ENCODE measurements around the gene S100A1. TPM values are rescaled to one million over a fixed set of nuclear protein-coding genes. Genes with fewer than 3 reads are reported as not detected.

S100A1 gene
- total and polyA plus RNA-seq, 2 donors = 0.76 to 3.4 TPM

- Histone ChIP-seq H3K4me1 (ENCODE audit: control insufficient read depth in 2 of 2, insufficient read depth in 2 of 2, low read length in 2 of 2) (no peaks in the 10 kb centered on the region), H3K27me3 (ENCODE audit: control insufficient read depth in 2 of 2, insufficient read depth in 1 of 2, low read length in 1 of 2) (no peaks in the 10 kb centered on the region), H3K36me3 (ENCODE audit: control insufficient read depth in 2 of 2, insufficient read depth in 2 of 2, low read length in 1 of 2) (no peaks in the 10 kb centered on the region), H3K4me3 (ENCODE audit: low read length in 2 of 2) (no peak overlapping the region), H3K9me3 (ENCODE audit: control insufficient read depth in 2 of 2, insufficient read depth in 1 of 2, low read length in 1 of 2) (peaks cover 0 to 3% of the 10 kb centered on the region in 2 donors), H3K27ac (ENCODE audit: low read depth in 1 of 2, low read length in 1 of 2) (peak overlapping the region in 1 of 2 donors; percentile 31)
- WGBS = 96% methylated on average over 7 of the region's 7 CpGs
- no peak for DNase-seq (ENCODE audit: low read depth in 6 of 9, low spot score in 9 of 9)
Measured at GRCh38 chr1:153608089-153608682, 20.0 kb upstream of the S100A1 start.

- H3K4me1 ChIP-seq (ENCODE audit: control insufficient read depth in 2 of 2, insufficient read depth in 2 of 2, low read length in 2 of 2) = no peaks in the 10 kb centered on the region
- 92% methylated on average over 19 of the region's 19 CpGs for WGBS
- H3K4me3 ChIP-seq (ENCODE audit: low read length in 2 of 2) = no peak overlapping the region
- H3K9me3 ChIP-seq (ENCODE audit: control insufficient read depth in 2 of 2, insufficient read depth in 1 of 2, low read length in 1 of 2) = no peaks in the 10 kb centered on the region
- peak overlapping the region in 1 of 2 donors; percentile 48 for H3K27ac ChIP-seq (ENCODE audit: low read depth in 1 of 2, low read length in 1 of 2)
- no peaks in the 10 kb centered on the region for H3K36me3 ChIP-seq (ENCODE audit: control insufficient read depth in 2 of 2, insufficient read depth in 2 of 2, low read length in 1 of 2)
- no peaks in the 10 kb centered on the region for H3K27me3 ChIP-seq (ENCODE audit: control insufficient read depth in 2 of 2, insufficient read depth in 1 of 2, low read length in 1 of 2)
- DNase-seq (ENCODE audit: low read depth in 6 of 9, low spot score in 9 of 9) = no peak
Measured at GRCh38 chr1:153608742-153609584, 19.3 kb upstream of the S100A1 start.

- Histone ChIP-seq H3K4me1 (ENCODE audit: control insufficient read depth in 2 of 2, insufficient read depth in 2 of 2, low read length in 2 of 2) (no peaks in the 10 kb centered on the region), H3K27ac (ENCODE audit: low read depth in 1 of 2, low read length in 1 of 2) (peak overlapping the region in 1 of 2 donors; percentile 48), H3K36me3 (ENCODE audit: control insufficient read depth in 2 of 2, insufficient read depth in 2 of 2, low read length in 1 of 2) (no peaks in the 10 kb centered on the region), H3K4me3 (ENCODE audit: low read length in 2 of 2) (no peak overlapping the region), H3K9me3 (ENCODE audit: control insufficient read depth in 2 of 2, insufficient read depth in 1 of 2, low read length in 1 of 2) (no peaks in the 10 kb centered on the region), H3K27me3 (ENCODE audit: control insufficient read depth in 2 of 2, insufficient read depth in 1 of 2, low read length in 1 of 2) (no peaks in the 10 kb centered on the region)
- WGBS = 75% methylated on average over 6 of the region's 6 CpGs
- no peak for DNase-seq (ENCODE audit: low read depth in 6 of 9, low spot score in 9 of 9)
Measured at GRCh38 chr1:153609585-153609907, 18.7 kb upstream of the S100A1 start.

DNA sequence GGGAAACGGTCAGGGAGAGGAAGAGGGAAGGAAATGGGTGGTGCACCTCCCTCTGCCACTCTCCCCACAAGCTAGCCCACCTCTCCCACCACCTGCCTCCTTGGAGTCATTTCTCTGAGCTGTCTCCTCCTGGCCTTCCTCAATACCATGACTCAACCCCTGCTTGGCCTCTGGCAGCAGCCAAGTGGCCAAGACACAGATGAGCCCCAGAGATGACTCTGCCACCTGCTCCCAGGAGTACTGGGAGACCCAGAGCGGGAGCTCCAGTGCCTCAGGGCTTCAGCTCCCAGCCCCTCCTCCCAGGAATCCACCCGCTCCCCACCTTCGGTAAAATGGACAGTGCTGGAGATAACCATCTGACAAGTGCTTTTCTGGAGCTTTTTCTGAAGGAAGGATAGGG is 17.9 kb upstream of the S100A1 start:
- Histone ChIP-seq H3K4me1 (ENCODE audit: control insufficient read depth in 2 of 2, insufficient read depth in 2 of 2, low read length in 2 of 2) (no peaks in the 10 kb centered on the region), H3K27me3 (ENCODE audit: control insufficient read depth in 2 of 2, insufficient read depth in 1 of 2, low read length in 1 of 2) (no peaks in the 10 kb centered on the region), H3K9me3 (ENCODE audit: control insufficient read depth in 2 of 2, insufficient read depth in 1 of 2, low read length in 1 of 2) (no peaks in the 10 kb centered on the region), H3K27ac (ENCODE audit: low read depth in 1 of 2, low read length in 1 of 2) (no peak overlapping the region), H3K36me3 (ENCODE audit: control insufficient read depth in 2 of 2, insufficient read depth in 2 of 2, low read length in 1 of 2) (no peaks in the 10 kb centered on the region), H3K4me3 (ENCODE audit: low read length in 2 of 2) (no peak overlapping the region)
- 49% methylated on average over 4 of the region's 4 CpGs for WGBS
- DNase-seq (ENCODE audit: low read depth in 6 of 9, low spot score in 9 of 9) = no peak

- no peak overlapping the region for H3K27ac ChIP-seq (ENCODE audit: low read depth in 1 of 2, low read length in 1 of 2)
- H3K4me3 ChIP-seq (ENCODE audit: low read length in 2 of 2) = no peak overlapping the region
- 94% methylated on average over 7 of the region's 7 CpGs for WGBS
- H3K36me3 ChIP-seq (ENCODE audit: control insufficient read depth in 2 of 2, insufficient read depth in 2 of 2, low read length in 1 of 2) = no peaks in the 10 kb centered on the region
- no peaks in the 10 kb centered on the region for H3K9me3 ChIP-seq (ENCODE audit: control insufficient read depth in 2 of 2, insufficient read depth in 1 of 2, low read length in 1 of 2)
- H3K4me1 ChIP-seq (ENCODE audit: control insufficient read depth in 2 of 2, insufficient read depth in 2 of 2, low read length in 2 of 2) = no peaks in the 10 kb centered on the region
- H3K27me3 ChIP-seq (ENCODE audit: control insufficient read depth in 2 of 2, insufficient read depth in 1 of 2, low read length in 1 of 2) = no peaks in the 10 kb centered on the region
- no peak for DNase-seq (ENCODE audit: low read depth in 6 of 9, low spot score in 9 of 9)
Measured at GRCh38 chr1:153610811-153611301, 17.4 kb upstream of the S100A1 start.

- Histone ChIP-seq H3K4me1 (ENCODE audit: control insufficient read depth in 2 of 2, insufficient read depth in 2 of 2, low read length in 2 of 2) (peaks cover 0 to under 1% of the 10 kb centered on the region in 2 donors), H3K27ac (ENCODE audit: low read depth in 1 of 2, low read length in 1 of 2) (no peak overlapping the region)
- WGBS = 98% methylated on average over 1 of the region's 1 CpG
Measured at GRCh38 chr1:153611356-153611755, 16.9 kb upstream of the S100A1 start.

GRCh38 chr1:153612111-153612754 is 16.0 kb upstream of the S100A1 start:
- peak overlapping the region; percentile 32 to 68 for H3K27ac ChIP-seq (ENCODE audit: low read depth in 1 of 2, low read length in 1 of 2)
- WGBS = 91% methylated on average over 11 of the region's 11 CpGs
- DNase-seq (ENCODE audit: low read depth in 6 of 9, low spot score in 9 of 9) = no peak
- H3K36me3 ChIP-seq (ENCODE audit: control insufficient read depth in 2 of 2, insufficient read depth in 2 of 2, low read length in 1 of 2) = no peaks in the 10 kb centered on the region
- H3K27me3 ChIP-seq (ENCODE audit: control insufficient read depth in 2 of 2, insufficient read depth in 1 of 2, low read length in 1 of 2) = no peaks in the 10 kb centered on the region
- peak overlapping the region; percentile 13 to 29 for H3K4me3 ChIP-seq (ENCODE audit: low read length in 2 of 2)
- no peaks in the 10 kb centered on the region for H3K9me3 ChIP-seq (ENCODE audit: control insufficient read depth in 2 of 2, insufficient read depth in 1 of 2, low read length in 1 of 2)
- peaks cover 0 to 9% of the 10 kb centered on the region in 2 donors for H3K4me1 ChIP-seq (ENCODE audit: control insufficient read depth in 2 of 2, insufficient read depth in 2 of 2, low read length in 2 of 2)

More at GRCh38 chr1:153611356-153611755, 16.9 kb upstream of the S100A1 start:
- Histone ChIP-seq H3K36me3 (ENCODE audit: control insufficient read depth in 2 of 2, insufficient read depth in 2 of 2, low read length in 1 of 2) (no peaks in the 10 kb centered on the region), H3K9me3 (ENCODE audit: control insufficient read depth in 2 of 2, insufficient read depth in 1 of 2, low read length in 1 of 2) (no peaks in the 10 kb centered on the region), H3K4me3 (ENCODE audit: low read length in 2 of 2) (no peak overlapping the region), H3K27me3 (ENCODE audit: control insufficient read depth in 2 of 2, insufficient read depth in 1 of 2, low read length in 1 of 2) (no peaks in the 10 kb centered on the region)
- no peak for DNase-seq (ENCODE audit: low read depth in 6 of 9, low spot score in 9 of 9)

DNA sequence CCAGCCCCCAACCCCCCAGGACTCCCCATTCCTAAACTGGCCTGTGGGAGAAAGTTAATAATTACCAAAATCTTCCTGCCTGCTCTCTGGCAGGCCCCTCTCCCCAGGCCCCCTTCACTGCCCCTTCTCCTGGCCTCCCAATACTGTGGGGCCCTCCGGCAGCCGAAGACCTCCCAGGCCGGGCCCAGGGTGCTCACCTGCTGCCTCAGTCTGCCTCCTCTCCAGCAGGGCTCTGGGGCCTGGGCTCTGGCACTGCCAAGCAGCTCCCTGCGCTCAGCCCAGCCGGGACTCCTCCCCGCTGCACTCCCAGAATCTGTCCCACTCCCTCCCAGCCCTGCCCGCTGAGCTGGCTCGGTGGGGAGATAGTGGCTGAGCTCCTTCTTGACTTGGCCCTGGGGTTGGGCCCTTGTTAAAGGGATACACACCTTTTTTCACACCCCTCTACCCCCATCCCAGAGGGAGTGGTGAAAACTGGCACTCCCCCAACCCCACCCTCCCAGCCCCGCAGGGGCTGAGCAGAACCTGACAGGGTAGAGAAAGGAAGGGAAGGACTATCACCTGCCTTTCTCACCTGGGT is 15.4 kb upstream of the S100A1 start, which contains the start of gene S100A16:
Gene S100A16, minus strand, starts transcription at position 383 of the 577 bp plus-strand sequence. CDS start 4,986 bp downstream, outside the sequence.
- no peaks in the 10 kb centered on the region for H3K36me3 ChIP-seq (ENCODE audit: control insufficient read depth in 2 of 2, insufficient read depth in 2 of 2, low read length in 1 of 2)
- peaks cover 0 to 15% of the 10 kb centered on the region in 2 donors for H3K4me1 ChIP-seq (ENCODE audit: control insufficient read depth in 2 of 2, insufficient read depth in 2 of 2, low read length in 2 of 2)
- DNase-seq (ENCODE audit: low read depth in 6 of 9, low spot score in 9 of 9) = no peak
- H3K27me3 ChIP-seq (ENCODE audit: control insufficient read depth in 2 of 2, insufficient read depth in 1 of 2, low read length in 1 of 2) = no peaks in the 10 kb centered on the region
- peak within 1 kb of the TSS; percentile 32 to 68 for H3K27ac ChIP-seq (ENCODE audit: low read depth in 1 of 2, low read length in 1 of 2)
- H3K9me3 ChIP-seq (ENCODE audit: control insufficient read depth in 2 of 2, insufficient read depth in 1 of 2, low read length in 1 of 2) = no peaks in the 10 kb centered on the region
- 91% methylated on average over 9 of the region's 9 CpGs for WGBS
- H3K4me3 ChIP-seq (ENCODE audit: low read length in 2 of 2) = peak within 1 kb of the TSS; percentile 13 to 29
